Hematopoietic multipotent progenitor cell treated with erythropoietin and hydrocortisone succinate and interleukin-3 and kit ligand, for 4 days (in vitro differentiated cells): ENCODE measurements around the gene KIF26A.
"Not testable (repeated sequence)": the region's sequence is repeated elsewhere in the genome, so short reads cannot be mapped to it uniquely, and the experiment has no call there.

Experiments
- DNase-seq: peaks from one replicate; pipeline ENCODE4 v3.0.0-alpha.2; 2015

KIF26A gene

DNA sequence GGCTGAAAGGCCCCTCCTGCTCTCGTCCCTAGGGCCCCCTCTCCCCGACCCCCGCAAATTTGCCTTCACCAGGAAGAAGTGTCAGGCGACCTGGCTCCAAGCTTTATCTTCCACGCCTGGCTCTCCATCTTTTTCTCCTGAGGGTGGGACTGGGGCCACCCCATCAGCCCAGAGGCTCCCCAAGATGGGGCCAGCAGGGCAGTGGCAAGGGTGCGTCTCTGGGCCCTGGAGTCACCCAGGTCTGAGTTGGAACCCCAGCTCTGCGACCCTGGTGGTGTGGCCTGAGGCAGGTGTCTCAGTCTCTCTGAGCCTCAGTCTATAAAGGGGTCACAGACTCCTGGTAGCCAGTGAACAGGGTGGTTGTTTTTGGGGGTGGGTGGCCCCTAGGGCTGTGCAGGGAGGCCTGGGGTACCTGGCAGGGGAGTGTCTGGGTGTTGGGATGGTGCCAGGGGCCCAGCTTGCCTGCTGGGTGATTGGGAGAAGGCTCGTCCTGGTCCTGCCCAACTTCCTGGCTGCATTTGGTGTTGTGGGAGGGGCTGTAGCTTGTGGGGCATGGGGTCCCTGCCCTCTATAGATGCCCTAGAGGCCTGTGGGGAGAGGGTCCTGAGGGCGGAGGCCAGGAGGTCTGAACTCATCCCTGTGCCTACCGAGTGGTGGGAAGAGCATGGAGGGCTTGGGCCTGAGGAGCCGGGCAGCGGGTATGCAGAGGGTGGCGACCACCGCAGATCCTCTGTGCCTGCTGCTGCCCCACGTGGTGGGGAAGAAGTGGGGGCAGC, 7.6 kb downstream of the KIF26A start:
- DNase-seq: no peak

DNA sequence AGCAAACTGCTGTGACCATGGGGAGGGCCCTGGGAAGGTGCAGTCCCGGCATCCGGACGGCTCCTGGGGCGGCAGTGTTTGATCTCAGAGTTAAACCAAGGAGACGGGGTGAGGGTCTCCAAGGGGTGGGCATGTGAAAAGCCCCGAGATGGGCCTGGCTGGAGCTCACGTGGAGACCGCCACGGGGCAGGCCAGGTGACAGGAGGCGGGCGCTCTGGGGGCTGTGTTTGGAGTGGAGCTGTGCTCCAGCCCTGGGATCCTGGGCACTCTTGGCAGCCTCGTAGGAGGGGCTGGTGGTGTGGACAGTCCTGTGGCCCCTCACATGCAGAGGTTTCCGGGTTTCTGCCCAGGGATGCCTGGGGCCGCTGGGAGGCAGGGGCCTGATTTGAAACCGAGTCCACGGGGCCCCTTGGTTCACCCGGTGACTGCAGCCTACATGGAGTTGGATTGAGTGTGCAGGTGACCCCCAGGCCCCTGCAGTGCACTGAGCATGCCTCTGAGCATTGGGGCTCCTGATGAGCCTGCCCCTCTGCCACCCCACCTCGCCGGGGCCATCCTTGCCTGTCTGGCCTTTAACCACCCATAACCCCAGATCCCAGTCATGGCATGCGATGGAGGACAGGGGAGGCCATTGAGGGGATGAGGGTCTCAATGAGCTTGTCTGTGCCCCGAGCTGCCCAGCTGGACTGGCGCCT, 8.4 kb downstream of the KIF26A start:
- DNase-seq: no peak

DNA sequence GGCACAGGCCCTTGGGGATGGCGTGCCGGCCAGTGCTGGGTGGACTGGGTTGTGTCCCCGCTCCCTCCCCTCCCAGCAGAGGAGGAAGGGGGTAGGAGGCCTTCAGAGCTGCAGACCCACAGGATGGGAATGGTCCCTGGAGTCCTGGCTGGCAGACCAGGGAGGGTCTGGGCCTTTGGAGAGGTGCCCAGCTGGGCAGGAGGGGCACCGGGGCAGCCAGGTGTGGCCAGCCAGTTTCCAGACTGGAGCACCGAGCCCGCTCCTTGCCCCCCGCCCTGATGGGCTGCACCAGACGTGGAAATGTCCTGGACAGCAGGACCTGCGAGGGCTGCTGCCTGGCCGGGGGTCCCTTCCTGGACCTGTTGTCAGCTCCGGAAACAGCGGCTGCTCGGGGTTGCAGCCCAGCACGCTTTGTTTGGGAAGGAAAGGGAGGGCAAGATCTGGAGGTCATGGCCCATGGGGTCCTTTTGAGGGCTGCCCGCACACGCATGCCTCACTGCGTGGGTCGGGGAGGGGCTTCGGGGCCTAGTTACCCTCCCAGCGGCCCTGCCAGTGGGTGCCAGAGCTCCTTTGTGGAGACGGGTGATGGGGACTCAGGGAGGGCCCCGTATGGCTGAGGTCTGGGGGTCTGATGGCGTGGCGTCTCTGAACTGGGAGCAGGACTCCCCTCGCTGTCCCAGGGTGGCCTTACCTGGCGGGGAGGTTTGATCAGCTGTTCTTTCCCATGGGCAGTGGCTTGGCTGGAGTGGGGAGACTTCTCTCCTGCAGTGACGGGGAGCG, 9.1 kb downstream of the KIF26A start:
- DNase-seq: no peak

DNA sequence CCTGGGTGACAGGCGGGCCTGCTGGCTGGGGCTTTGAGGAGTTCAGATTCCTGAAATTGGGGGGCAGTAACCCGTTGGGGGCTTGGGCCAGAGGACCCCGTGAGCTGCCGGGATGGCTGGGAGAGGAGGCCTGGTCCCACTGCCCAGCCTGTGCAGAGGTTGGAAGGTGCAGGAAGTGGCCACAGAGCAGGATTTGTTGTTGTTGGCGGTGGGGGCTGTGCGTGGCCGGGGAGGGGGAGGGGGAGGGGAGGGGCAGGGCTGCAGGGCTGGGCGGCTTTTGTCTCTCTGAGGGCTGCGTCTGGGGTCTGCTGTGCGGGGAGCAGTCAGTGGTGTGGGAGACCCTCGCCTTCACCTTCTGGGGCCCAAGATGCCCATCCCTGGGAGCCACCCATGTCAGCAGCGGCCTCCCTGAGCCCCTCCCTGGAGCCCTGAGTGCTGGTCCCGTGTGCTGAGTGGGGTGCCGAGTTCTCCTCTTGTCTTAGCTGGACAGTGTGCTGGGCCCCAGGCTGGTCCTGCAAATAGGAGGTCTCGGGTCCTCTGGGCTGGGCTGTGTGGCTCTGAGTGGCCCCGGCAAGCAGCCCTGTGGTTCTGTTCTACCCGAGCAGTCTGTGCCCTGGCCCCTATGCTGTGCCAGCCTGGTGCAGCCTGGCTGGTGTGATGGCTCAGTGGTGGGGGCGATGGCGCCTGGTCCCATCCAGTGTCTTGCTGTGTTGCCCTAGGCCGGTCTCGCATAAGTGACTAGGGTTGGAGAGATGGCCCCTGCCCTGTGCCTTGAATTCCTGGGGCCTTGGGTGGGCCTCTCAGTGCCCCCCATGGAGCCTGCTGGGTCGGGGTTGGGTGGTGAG, 10.3 kb downstream of the KIF26A start:
- DNase-seq: no peak

DNA sequence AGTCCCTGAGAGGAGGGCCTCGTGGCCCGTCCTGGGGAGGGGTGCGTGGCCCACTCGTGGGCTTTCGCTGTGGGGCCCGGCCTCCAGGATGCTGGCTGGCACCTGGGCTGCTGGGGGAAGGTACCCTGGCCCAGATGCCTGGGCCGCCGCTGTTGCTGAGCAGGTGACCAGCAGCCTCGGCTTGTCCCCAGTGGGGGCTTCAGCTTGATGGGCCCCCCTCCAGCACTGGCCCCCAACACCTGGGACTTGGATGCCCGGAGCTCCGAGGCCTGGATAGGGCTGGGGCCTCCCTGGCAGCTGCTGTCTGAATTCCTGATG, 10.8 kb downstream of the KIF26A start:
- DNase-seq: no peak

DNA sequence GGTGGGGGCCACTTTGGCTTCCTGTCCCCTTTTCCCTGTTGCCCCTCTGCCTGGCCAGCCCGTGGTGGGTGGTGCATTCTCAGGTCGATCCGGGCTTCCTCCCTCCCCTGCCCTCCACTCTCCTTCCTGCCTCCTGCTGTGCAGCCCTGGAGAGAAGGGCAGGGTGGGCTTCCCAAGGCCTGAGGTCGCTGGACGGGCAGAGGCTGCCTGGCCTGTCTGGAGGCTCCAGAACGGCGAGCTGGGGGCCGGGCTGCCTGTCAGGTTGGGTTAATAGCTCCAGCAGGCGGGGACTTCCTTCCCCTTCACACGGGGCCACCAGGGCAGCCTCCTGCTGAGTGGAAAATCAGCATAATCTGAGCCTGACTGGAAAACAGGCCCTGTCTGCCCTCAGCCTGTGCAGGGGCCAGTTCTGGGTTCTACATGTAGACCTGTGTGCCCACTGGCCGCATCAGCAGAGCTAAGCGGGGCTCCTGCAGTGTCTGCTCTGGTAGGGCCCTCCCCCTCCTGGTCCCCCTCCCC, 11.3 kb downstream of the KIF26A start:
- peak; percentile 76 for DNase-seq

DNA sequence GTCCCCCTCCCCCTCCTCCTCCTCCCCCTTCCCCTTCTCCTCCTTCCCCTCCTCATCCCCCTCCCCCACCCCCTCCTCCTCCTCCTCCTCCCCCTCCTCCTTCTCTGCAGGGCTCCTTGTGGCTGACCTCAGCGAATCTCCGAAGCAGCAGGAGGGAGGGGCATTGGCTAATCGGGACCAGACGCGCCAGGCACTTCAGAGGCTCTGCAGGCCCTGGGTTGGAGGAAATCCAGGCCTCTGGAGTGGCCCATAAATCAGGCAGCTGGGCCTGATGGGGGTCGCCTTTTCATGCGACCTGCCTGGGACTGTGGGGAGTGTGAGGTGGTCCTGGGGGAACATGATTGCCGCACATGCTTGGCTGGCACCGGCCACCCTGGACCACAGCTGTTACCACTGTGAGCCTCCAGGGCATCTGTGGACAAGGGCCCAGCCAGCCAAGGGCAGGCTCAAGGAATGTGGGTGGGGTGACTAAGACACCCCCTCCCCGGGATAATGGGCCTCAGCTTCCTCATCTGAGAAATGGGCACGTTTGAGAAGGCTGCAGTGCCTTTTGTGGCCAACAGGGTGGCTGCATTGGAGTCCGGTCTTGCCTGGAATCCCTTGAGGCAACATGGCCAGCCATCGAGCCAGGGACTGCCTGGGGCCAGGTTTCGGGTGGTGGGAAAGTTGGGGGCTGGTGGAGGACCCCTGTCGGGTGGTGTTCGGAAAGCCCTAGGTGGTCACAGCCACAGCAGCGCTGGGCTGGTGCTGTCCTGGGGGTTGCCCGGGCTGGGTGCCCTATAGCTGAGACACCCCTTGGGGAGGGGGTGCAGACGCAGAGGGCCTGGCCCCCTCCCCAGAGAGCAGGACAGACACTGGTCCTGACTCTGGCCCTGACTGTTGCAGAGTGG, 12.0 kb downstream of the KIF26A start:
- peak; percentile 91 for DNase-seq

DNA sequence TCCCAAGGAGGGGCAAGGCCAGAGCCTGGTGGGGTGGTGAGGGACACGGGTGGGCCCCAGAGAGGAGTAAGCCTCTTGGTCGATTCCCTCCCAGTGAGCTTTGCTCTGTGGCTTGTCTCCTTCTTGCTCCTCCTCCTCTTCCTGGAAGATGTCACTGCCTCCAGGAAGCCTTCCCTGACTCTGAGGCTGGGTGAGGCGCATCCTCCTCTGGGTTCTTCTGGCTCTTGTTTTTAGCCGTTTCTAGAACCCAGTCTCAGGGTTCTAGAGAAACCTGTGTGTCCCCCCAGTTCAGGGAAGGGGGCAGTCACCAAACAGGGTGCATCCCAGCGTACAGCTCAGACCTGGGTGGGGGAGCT, 12.6 kb downstream of the KIF26A start:
- no peak for DNase-seq

DNA sequence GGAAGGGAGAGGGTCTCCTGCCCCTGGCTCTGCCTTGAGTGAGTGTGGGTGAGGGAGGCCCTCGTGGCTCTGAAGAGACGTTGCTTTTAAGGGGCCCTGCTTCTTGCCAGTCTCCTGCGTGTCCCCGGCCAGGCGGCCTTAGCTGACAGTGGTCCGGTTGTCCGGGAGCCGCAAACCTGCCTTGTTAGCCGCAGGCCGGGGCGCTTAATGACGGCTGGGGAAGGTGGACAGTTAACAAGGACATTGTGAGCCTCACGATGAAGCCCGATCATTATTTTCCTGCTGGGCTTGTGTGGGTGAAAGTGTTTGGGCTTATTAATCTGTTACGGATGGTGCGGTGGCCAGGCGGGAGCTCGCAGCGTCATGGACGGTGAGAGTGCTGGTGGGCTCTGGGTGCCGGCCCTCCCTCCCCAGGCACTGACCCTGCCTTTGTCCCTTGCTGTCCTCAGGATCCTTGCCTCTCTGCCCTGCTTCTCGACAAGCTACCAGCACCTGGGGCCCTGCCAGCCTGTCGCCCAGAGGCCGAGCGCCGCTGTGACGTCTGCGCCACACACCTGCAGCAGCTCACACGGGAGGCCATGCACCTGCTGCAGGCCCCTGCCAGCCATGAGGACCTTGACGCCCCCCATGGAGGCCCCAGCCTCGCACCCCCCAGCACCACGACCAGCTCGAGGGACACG, 13.3 kb downstream of the KIF26A start:
- no peak for DNase-seq

DNA sequence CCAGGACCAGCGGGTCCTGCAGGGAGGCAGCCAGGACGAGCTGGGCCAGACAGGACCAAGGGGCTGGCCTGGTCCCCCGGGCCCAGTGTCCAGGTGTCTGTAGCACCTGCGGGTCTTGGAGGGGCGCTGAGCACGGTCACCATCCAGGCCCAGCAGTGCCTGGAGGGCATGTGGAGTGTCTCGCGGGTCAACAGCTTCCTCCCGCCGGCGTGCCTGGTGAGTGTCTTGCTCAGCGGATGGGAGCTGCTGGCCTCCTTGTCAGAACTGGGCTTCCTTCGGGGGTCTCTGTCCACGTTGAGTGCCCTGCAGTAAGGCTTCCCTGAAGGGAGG, 13.8 kb downstream of the KIF26A start:
- DNase-seq: no peak

DNA sequence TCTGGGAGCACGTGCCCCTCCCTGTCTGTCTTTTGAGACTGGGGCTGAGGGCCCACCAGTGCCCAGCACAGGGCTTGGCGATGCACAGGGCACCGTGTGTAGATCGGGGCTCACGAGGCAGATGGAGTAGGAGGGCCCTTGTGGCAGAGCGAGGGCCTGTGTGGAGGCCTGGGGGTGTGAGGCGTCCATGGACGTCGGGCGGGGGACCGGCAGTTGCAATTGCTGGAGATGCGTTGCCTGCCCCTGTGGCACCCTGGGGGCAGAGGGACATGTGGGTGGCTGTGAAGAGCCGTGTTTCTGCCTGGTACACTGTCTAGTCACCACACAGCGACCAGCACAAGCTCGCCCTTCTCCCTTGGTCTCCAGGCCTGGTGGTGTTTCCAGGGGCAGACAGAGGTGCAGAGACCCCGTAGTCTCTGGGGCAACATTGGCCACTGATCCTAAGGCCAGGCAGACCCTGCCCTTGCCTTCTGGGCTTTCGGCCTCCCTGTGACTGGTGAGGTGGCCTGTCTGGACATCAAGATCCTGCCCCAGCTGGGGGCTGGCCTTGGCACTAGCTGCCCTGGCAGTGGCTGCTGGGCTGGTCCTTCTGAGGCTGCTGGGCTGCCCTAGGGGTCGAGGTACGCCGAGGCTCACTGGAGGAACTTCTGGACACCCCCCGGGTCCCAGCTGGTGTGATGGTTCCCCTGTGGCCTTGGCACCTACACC, 14.5 kb downstream of the KIF26A start:
- DNase-seq: no peak

DNA sequence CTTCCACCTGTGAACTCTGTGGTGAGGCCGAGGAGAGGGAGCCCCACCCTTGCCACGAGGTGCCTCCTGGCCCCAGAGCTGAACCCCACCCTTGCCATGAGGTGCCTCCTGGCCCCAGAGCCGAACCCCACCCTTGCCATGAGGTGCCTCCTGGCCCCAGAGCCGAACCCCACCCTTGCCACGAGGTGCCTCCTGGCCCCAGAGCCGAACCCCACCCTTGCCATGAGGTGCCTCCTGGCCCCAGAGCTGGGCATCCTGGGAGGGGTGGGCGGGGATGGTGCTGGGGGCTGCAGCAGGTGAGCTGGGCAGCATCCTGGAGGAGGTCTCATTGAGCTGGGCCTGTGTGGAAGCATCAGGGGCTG, 15.0 kb downstream of the KIF26A start:
- DNase-seq: not testable (repeated sequence)

DNA sequence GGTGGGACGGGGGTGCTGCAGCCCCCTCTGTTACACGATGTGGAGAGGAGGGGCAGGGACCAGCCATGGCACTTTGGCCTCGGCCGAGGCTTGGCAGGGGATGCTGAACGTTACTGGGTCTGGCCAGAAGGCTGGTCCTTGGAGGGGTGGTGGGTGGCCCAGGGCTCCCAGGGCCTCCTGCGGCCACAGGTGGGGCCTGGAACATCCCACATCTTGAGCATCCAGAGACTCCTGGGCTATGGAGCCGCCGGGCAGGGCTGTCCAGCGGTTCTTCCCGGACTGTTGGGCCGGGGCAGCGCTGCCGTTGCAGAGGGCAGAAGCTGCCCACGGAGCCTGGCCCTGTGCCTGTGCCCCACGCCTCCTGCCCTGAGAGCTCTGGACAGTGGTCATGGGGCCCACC, 15.9 kb downstream of the KIF26A start:
- no peak for DNase-seq

DNA sequence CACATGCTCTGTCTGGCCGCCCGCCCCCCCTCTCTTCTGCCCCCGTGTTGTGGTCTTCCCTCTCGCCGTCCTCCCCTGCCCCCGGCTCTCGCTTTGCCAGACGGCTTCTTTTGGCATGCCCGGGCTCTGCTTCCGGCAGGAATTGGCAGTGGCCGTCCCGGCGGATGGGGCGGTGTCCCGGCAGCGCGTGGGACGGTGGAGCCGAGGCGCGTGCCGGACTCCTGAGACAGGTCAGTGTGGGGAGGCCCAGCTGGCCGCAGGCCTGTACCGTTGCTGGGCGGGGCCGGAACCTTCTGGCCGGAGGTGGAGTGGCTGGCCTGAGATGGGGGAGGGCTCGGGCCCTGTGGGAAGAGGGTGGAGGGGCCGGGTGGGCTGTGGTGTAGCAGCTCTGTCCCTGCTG, 17.1 kb downstream of the KIF26A start:
- DNase-seq: no peak

DNA sequence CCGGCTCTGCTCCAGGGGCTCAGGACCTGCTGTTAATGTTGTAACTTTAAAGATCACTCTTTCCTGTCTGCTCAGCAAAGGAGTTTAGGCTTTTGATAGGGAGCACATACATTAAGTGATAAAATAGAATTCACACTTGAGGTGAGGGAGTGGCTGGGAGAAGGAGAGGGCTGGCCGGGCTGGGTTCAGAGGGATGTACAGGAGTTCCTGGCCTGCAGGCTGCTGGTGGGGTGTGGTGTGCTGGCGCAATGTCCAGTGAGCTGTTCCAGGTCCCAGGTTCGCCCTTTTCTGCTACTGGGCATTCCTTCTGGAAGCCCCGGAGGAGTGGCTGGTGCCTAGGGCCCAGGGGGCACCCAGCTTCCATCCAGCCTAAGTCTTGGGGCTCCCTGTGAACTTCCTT, 17.8 kb downstream of the KIF26A start:
- no peak for DNase-seq

DNA sequence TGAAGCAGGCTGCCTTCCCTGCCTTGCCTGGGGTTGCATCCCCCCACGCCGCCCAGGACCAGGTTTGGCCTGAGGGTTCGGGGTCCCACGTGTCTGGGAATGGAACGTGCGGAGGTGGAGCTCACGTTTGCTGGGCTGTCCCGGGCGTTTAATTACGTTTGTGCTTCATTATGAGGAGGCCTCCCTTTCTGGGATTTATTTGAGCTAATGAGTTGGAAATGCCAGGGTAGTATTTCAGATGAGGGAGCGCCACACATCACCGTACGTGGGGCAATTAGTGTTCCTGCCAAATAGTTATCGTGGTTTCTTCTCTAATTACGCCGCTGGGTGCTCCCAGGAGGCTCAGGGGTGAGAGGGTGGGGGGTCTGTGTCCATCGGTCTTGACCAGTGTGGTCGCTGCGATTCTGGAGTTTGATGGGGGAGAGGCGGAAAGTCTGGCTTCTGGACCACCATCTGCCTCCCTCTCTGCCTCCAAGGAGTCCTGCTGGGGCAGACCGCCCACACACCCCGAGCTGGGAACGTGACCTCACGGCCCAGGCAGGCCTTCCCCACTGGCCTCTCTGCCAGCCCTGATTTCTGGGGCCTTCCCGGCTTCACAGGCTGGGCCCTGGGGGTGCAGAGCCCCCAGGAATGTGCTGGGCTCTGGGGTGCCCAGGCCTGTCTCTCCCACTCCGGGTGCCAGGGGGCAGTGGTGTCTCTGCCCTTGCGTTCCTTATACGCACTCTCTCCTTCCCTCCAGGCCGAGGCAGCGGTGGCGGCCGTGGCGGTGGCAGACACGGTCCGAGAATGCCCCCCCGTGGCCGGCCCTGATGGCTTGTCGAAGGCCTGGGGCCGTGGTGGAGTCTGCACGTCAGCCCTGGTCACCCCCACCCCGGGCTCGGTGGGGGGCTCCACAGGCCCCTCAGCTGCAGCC, 18.9 kb downstream of the KIF26A start:
- peak; percentile 33 for DNase-seq

DNA sequence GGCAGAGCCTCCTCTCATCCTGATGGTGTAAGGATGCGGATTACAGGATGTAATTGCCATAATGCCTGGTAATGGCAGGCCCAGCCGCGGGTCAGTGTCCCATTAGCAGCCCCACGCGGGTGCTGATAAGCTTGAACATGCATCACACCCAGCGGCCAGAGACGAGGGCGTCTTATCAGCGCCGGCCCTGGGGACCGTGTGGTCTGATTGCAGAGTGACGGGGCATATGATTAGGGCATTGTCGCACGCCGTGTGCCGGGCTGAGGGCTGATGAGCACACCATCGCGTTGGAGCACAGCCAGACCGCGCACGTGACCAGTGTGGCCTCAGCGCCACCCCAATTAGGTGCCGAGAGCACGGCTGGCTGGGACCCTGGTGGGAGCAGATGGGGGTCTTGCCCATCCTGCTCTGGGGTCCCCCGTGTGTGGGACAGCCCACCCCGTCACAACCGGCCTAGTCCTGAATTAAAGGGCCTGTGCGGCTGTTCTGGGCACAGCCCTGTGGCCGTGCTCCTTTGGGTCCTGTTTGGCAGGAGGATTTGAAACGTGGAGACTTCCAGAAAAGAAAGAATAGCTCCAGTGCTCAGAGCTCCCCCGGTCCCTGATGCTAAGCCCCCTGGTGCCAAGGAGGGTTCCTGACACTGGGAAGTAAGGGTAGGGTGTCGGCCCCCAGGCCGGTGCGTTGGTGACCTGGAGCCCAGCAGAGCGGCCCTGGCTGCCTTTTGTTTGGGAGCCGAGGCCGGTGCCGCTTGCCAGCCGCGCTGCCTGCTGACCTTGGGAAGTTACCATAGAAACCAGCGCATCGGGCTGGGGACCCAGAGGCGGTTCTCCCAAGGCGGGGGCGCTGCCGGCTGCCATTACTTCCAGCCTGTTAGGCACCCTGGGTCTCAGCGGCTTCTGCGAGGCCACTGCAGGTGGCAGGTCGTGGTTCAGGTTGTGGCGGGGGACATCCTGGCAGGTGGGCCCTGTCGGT, 20.7 kb downstream of the KIF26A start:
- peak; percentile 99 for DNase-seq

DNA sequence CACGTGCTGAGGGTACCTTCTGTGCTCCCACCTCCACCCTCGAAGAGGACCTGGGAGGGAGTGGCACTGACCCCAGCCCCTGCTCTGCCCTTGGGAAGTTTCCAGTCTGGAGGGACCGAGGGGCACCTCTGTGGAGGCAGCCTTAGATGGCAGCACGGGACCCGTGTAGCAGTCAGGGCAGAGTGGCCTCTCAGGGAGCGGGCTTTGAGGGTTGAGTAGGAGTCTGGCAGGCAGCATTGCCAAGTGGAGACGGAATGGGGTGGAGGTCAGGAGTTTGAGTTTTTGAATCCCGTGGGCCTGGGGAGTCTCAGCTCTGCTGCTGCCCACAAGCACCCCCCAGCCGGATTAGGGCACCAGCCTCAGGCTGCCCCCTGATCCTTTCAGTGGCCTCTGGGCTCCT, 21.6 kb downstream of the KIF26A start:
- no peak for DNase-seq
